A673 (cell line): ENCODE measurements around the gene P3H4.

Experiments
- CTCF ChIP-seq: fragments of 300-800, 200-600 bp; sonication (generic); conservative IDR thresholded peaks from 2 replicates; pipeline ENCODE4 v1.5.1; 2017; ENCODE audit warnings: low read depth, mild to moderate bottlenecking, antibody characterized with exemption, low read length, moderate library complexity, mixed read lengths
- EZH2 ChIP-seq: fragments of 200-600 bp; sonication (generic); IDR thresholded peaks from 2 replicates; pipeline ENCODE4 v1.6.1; 2017; ENCODE audit warnings: borderline replicate concordance, low read depth, mild to moderate bottlenecking, mixed read lengths, antibody characterized with exemption, low read length; ENCODE audit not compliant: poor library complexity, severe bottlenecking

- no peak for TF ChIP-seq CTCF
- no peak for TF ChIP-seq EZH2
These were observed 2.4 kb upstream of the P3H4 start for GRCh38 chr17:41814195-41814594.
